HUES6 (cell line): ENCODE measurements around the gene MAGI1.

ENCODE experiments used
- H3K27ac ChIP-seq: 2 replicates; pipeline ENCODE4 v1.7.0; 2013; ENCODE audit warnings: low read depth, mild to moderate bottlenecking, low read length, inconsistent platforms
- H3K27me3 ChIP-seq: 2 replicates; pipeline ENCODE4 v1.6.1; 2013; ENCODE audit warnings: low read length; ENCODE audit not compliant: control insufficient read depth, insufficient read depth
- H3K36me3 ChIP-seq: 2 replicates; pipeline ENCODE4 v1.6.1; 2013; ENCODE audit warnings: low read length; ENCODE audit not compliant: control insufficient read depth, insufficient read depth
- H3K4me1 ChIP-seq: 2 replicates; pipeline ENCODE4 v1.6.1; 2013; ENCODE audit warnings: low read length; ENCODE audit not compliant: control insufficient read depth, insufficient read depth
- H3K4me3 ChIP-seq: 2 replicates; pipeline ENCODE4 v1.5.1; 2013; ENCODE audit warnings: low read depth, low read length
- H3K9ac ChIP-seq: one replicate; pipeline ENCODE4 v1.6.1; 2013; ENCODE audit warnings: mild to moderate bottlenecking, low read length
- H3K9me3 ChIP-seq: 2 replicates; pipeline ENCODE4 v1.6.1; 2013; ENCODE audit warnings: low read depth, low read length; ENCODE audit not compliant: control insufficient read depth, insufficient read depth

The MAGI1 gene

DNA sequence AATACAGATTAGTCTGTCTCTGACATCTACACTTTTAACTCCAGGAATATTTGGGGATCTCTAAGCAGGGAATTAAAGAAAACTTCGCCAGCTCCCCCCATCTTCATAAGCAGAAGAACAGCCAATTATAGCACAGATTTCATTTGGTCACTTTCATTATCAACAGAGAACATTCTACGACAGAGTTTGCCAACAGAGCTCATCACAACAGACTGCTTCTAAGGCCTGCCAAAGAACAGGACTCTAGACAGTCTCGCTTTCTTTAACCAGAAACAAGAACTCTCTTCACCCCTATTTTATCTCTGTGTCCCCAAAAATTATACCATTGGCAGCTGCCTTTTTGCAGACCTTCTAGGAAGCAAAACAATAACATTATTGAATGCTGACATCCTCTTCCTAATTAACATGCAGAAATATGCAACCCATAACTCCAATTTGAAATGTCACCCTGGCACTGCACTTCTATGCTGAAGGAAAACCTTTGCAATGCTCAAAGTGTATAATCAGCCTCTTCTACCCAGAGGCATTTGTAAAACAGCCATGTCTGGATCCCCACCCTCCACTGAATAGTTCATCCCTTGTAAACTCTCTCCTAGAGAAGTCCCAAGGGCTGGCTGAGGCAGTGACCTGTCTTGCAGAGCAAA lies 552.8 kb downstream of the MAGI1 start:
- Histone ChIP-seq H3K36me3 (no peaks in the 10 kb centered on the region), H3K4me3 (no peak overlapping the region), H3K4me1 (peaks cover 43% of the 10 kb centered on the region), H3K9me3 (no peaks in the 10 kb centered on the region), H3K27me3 (no peaks in the 10 kb centered on the region), H3K27ac (no peak overlapping the region), H3K9ac (no peak overlapping the region)

DNA sequence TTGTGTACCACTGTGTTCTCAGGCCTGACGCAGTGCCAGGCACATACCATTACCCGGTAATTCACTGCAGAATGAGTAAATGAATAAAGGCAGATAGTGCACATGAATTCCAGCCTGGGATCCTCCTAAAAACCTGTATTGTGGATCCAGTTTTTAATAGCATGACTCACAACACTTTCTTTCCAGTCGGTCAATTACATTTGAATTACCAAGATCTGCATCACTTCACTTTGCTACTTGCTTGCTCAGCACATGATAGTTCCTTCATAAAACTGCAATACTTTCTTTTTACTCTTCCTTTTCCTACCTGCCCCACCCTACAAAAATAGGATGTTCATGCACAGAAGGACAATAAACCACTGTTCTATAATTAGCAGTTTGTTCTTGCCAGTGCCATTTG lies 553.8 kb downstream of the MAGI1 start:
- Histone ChIP-seq H3K27me3 (no peaks in the 10 kb centered on the region), H3K27ac (no peak overlapping the region), H3K9me3 (no peaks in the 10 kb centered on the region), H3K36me3 (no peaks in the 10 kb centered on the region), H3K4me1 (peaks cover 46% of the 10 kb centered on the region), H3K4me3 (no peak overlapping the region), H3K9ac (no peak overlapping the region)

DNA sequence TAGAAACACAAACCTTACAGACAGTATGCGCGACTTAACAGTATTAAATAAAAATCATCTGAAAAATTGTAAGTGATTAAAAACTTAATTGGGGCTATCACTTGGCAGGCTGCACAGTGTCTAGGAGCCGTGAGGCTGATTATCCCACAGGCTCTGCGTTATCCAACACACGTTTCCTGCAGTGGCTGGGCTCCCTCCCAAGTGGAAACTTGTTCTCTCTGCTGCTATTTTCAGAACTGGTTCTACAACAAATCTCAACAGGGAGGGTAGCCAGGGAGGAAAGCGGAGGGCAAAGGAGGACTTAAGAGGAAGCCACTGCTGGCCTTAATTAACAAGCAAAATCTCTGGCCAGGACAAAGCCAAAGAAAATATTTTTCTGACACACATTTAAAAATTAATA lies 555.2 kb downstream of the MAGI1 start:
- no peak overlapping the region for H3K9ac ChIP-seq
- no peak overlapping the region for H3K27ac ChIP-seq
- H3K4me1 ChIP-seq, result peaks cover 57% of the 10 kb centered on the region
- H3K9me3 ChIP-seq, result no peaks in the 10 kb centered on the region
- H3K4me3 ChIP-seq, result no peak overlapping the region
- H3K27me3 ChIP-seq, result no peaks in the 10 kb centered on the region
- no peaks in the 10 kb centered on the region for H3K36me3 ChIP-seq

DNA sequence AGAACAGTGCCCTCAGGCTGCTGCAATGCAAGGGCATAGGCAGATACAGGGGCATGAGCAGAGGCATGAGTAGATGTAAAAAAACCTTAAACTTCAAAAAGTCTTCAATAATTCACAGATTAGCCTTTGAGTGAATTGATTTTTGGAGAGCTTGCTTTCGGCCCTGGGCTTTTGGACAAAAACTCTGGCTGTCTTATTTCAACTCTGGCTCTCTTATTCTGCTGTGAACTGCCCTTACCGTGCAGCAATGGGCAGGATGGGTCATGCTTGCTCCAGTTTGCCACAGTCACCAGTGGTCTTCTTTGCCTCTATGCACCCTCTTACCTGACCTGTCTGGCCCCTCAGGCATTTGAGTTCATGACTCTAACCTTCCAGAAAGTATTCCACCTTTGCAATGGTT lies 555.7 kb downstream of the MAGI1 start:
- no peak overlapping the region for H3K9ac ChIP-seq
- no peaks in the 10 kb centered on the region for H3K9me3 ChIP-seq
- H3K27ac ChIP-seq, result no peak overlapping the region
- H3K36me3 ChIP-seq, result no peaks in the 10 kb centered on the region
- no peaks in the 10 kb centered on the region for H3K27me3 ChIP-seq
- no peak overlapping the region for H3K4me3 ChIP-seq
- H3K4me1 ChIP-seq, result peaks cover 57% of the 10 kb centered on the region

DNA sequence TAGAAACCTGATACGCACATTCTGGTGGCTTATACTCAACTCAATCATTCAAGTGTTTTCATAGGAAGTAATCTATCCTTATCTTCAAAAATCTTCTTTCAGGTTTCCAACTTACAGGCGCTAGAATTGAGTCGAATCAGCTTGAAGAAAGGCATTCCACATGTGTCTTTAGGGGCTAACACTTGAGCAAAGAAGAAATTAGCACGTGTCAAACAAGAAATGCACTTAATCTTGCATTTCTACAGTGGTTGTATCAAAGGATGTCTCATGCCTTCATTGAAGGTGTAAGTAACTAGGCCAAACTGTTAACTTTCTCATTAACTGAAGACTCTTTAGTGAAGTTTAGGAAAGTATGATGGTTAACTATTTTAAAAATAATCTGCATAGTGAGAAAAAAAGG lies 557.6 kb downstream of the MAGI1 start:
- peaks cover 54% of the 10 kb centered on the region for H3K4me1 ChIP-seq

DNA sequence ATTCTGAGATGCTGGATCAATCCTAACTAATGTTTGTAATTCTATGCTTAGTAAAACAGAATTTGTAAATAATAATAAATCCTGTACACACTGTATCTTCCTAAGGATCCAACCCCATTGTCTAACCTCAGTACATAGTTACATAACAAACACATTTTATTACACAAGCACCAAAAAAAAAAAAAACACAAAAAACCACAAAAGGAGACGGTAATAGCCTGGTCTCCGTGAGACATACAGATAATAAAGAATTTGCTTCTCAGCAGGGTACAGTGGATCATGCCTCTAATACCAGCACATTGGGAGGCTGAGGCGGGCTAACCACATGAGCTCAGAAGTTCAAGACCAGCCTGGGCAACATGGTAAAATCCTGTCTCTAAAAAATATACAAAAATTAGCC lies 558.7 kb downstream of the MAGI1 start:
- Histone ChIP-seq H3K27ac (no peak overlapping the region), H3K4me3 (no peak overlapping the region), H3K27me3 (no peaks in the 10 kb centered on the region), H3K9me3 (no peaks in the 10 kb centered on the region), H3K4me1 (peaks cover 45% of the 10 kb centered on the region), H3K9ac (no peak overlapping the region), H3K36me3 (peaks cover 6% of the 10 kb centered on the region; the same call in 1 of the 2 replicates)

More for the DNA sequence above, 557.6 kb downstream of the MAGI1 start:
- Histone ChIP-seq H3K27ac (no peak overlapping the region), H3K27me3 (no peaks in the 10 kb centered on the region), H3K9me3 (no peaks in the 10 kb centered on the region), H3K4me3 (no peak overlapping the region), H3K9ac (no peak overlapping the region), H3K36me3 (peaks cover 1% of the 10 kb centered on the region; the same call in 1 of the 2 replicates)

DNA sequence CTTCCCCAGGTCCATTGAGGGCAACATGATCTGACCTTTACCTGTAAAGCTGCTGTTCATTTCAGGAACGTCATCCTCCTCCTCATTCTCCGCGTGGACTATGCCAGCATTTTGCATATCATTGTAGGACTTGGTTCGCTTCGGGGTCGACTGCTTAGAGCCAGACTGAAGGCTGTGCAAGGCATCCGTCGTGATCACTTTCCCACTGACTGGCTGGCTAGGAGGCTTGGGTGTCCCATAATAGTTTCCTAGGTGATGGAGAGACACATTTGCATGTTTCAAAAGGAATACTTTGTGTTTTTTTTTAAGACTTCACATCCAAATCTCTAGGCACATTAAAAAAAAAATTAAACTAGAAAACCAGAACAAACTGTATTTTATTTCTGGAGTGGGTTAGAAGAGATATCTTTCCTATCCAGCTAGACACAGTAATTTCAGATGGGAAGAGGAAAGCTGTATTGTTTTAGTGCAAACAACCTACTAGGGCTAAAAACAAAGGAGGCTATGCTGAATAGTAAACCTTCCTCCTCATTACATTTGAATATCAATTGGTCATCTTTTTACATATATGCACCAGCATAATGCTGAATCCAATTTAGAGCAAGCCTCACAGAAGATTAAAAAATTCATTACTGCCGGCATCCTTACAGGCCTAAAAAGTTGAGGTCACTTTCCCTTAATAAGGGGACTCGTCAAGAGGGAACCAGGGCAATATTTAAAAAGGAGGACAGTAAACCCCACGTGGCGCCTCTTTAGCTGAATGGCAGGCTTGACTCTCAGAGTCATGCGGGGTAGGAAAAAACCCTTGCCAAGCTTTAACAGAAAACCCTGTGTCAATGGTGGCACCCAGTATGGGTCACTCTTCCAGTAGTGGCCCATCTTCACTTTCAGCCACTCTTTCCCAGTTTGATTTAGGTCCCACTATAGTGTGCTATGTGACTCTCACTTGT lies 559.9 kb downstream of the MAGI1 start:
- H3K4me1 ChIP-seq, result peaks cover 33% of the 10 kb centered on the region

DNA sequence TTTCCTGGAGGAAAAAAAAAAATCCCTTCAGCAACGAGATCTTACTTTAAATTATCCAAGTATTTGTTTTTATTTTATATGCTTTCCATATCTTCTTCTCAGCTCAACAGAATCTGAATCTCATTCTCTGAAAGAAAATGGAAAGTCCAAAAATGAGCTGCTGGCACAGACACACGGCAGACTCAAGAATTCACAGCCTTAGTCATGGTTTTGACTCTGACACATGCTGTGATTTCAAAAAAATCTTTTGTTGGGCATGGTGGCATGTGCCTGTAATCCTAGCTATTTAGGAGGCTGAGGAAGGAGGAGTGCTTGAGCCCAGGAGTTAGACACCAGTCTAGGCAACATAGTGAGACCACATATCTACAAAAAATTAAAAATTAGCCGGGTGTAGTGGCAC lies 565.0 kb downstream of the MAGI1 start:
- H3K9me3 ChIP-seq, result no peaks in the 10 kb centered on the region
- peaks cover 5% of the 10 kb centered on the region for H3K4me1 ChIP-seq
- no peak overlapping the region for H3K4me3 ChIP-seq
- peaks cover 6% of the 10 kb centered on the region; the same call in 1 of the 2 replicates for H3K36me3 ChIP-seq
- no peak overlapping the region for H3K9ac ChIP-seq
- H3K27me3 ChIP-seq, result no peaks in the 10 kb centered on the region
- H3K27ac ChIP-seq, result no peak overlapping the region

More for the DNA sequence above, 559.9 kb downstream of the MAGI1 start:
- no peaks in the 10 kb centered on the region for H3K9me3 ChIP-seq
- H3K27ac ChIP-seq, result no peak overlapping the region
- peak overlapping the region; percentile 30; the same call in 1 of the 2 replicates for H3K4me3 ChIP-seq
- H3K9ac ChIP-seq, result no peak overlapping the region
- no peaks in the 10 kb centered on the region for H3K27me3 ChIP-seq
- H3K36me3 ChIP-seq, result peaks cover 6% of the 10 kb centered on the region; the same call in 1 of the 2 replicates

DNA sequence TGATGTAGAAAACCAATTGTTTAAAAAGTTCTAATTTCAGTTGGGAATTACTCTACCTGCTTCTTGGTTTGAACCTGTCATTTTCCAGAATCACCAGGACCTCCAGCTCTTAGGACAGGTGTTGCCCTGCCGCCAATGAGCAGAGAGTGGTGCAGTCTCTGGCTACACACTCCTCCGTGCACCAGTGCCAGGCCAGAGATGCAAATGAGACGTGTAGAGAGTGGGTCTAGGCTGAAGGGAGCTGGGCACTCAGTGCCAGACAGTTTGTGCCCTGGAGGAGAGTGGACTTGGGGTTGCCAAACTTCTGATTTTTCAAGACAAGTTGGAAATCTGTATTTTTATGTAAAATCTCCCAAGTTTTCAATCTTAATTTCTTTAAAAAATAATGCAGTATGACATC lies 566.2 kb downstream of the MAGI1 start:
- H3K27ac ChIP-seq, result no peak overlapping the region
- no peaks in the 10 kb centered on the region for H3K27me3 ChIP-seq
- H3K4me1 ChIP-seq, result peaks cover 5% of the 10 kb centered on the region; the same call in 1 of the 2 replicates
- no peaks in the 10 kb centered on the region for H3K9me3 ChIP-seq
- peaks cover 6% of the 10 kb centered on the region; the same call in 1 of the 2 replicates for H3K36me3 ChIP-seq
- H3K9ac ChIP-seq, result no peak overlapping the region
- H3K4me3 ChIP-seq, result no peak overlapping the region

DNA sequence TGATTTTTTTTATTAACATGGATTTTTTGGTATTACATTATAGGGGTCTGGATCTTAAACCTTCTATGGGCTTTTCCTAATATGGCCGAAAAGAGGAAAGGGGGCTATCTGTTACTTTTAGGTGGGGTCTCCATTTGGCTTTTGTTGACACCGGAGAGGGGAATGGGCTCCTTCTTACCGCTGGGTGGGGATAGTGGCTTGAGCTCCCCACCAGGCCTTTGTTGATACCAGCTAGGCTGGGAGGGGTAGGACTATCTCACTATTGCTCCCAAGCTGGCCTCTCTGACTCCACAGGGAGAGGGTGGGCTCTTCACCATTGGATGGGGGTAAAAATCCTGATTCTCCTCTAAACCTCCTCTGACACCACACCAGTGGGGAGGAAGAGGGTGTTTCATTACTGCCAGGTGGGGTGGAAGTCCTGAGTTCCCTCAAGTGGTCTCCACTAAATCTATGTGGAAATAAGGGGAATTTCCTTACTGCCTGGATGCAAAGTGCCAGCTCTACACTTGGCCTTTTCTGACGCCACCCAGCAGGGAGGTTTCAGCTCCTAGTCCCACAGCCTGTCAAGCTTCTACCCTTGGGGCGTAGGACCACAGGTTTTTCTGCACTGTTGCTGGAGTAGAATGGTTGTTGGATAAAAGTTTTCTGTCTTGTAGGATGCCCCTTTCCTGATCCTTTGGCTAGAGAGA lies 572.3 kb downstream of the MAGI1 start:
- Histone ChIP-seq H3K27me3 (no peaks in the 10 kb centered on the region), H3K4me1 (peaks cover 9% of the 10 kb centered on the region), H3K9me3 (no peaks in the 10 kb centered on the region), H3K36me3 (no peaks in the 10 kb centered on the region), H3K9ac (no peak overlapping the region), H3K4me3 (no peak overlapping the region), H3K27ac (no peak overlapping the region)
